NCI-H526 treated with DMSO at 0.1 percent for 48 hours (cell line): ENCODE data around the gene KLHDC1.

ENCODE experiments used
- DNase-seq: peaks from one replicate; lab custom pipeline; 2025; lab: John Stamatoyannopoulos, UW

KLHDC1 gene

GRCh38 chr14:49783394-49784014 lies 90.6 kb downstream of the KLHDC1 start:
- DNase-seq, result no peak

- DNase-seq, result no peak
Measured at GRCh38 chr14:49786315-49786714, 93.4 kb downstream of the KLHDC1 start.

GRCh38 chr14:49792618-49793017 lies 99.7 kb downstream of the KLHDC1 start:
- DNase-seq, result no peak

- no peak for DNase-seq
Measured at GRCh38 chr14:49796025-49796424, 103.1 kb downstream of the KLHDC1 start.
